Fibroblast of lung (primary cell): ENCODE data around the gene NRARP. TPM values are rescaled to one million over a fixed set of nuclear protein-coding genes. Genes with fewer than 3 reads are reported as not detected.

Experiments
- DNase-seq, 2 donors: peaks; one replicate each; pipeline versions ENCODE4 v3.0.0 to v3.0.0-alpha.2; 2010; ENCODE audit warnings: low read depth in 2 of 2
- H2AFZ ChIP-seq: 2 replicates; pipeline ENCODE4 v1.5.1; 2012; ENCODE audit warnings: low read length, control low read depth, inconsistent platforms
- H3K27ac ChIP-seq: 2 replicates; pipeline ENCODE4 v1.5.1; 2011; ENCODE audit warnings: low read length, control low read depth; ENCODE audit not compliant: insufficient read depth
- H3K27me3 ChIP-seq: 2 replicates; pipeline ENCODE4 v1.5.1; 2011; ENCODE audit warnings: mild to moderate bottlenecking, low read length; ENCODE audit not compliant: control insufficient read depth, insufficient read depth
- H3K36me3 ChIP-seq: 2 replicates; pipeline ENCODE4 v1.5.1; 2011; ENCODE audit warnings: low read length; ENCODE audit not compliant: control insufficient read depth, insufficient read depth
- H3K4me1 ChIP-seq: 2 replicates; pipeline ENCODE4 v1.5.1; 2011; ENCODE audit warnings: low read length; ENCODE audit not compliant: control insufficient read depth, insufficient read depth; ENCODE audit errors: extremely low read depth
- H3K4me2 ChIP-seq: 2 replicates; pipeline ENCODE4 v1.5.1; 2011; ENCODE audit warnings: low read length, control low read depth; ENCODE audit not compliant: insufficient read depth; ENCODE audit errors: extremely low read depth
- H3K4me3 ChIP-seq, 4 experiments: fragments of 200-600 bp in 1 of 4; sonication (generic) in 1 of 4; replicated peaks in 1 of 4; 2 replicates each; pipeline ENCODE4 v1.5.1; 2011 to 2016; ENCODE audit warnings: low read length in 4 of 4, low read depth in 3 of 4, mild to moderate bottlenecking in 3 of 4, control low read depth in 2 of 4, inconsistent platforms in 1 of 4, mixed read lengths in 1 of 4; ENCODE audit not compliant: insufficient read depth in 1 of 4; ENCODE audit errors: control extremely low read depth in 1 of 4
- H3K79me2 ChIP-seq: 2 replicates; pipeline ENCODE4 v1.5.1; 2012; ENCODE audit warnings: mild to moderate bottlenecking, low read length, inconsistent platforms; ENCODE audit not compliant: control insufficient read depth, insufficient read depth
- H3K9ac ChIP-seq: 2 replicates; pipeline ENCODE4 v1.5.1; 2011; ENCODE audit warnings: mild to moderate bottlenecking, low read length, control low read depth; ENCODE audit not compliant: insufficient read depth
- H3K9me3 ChIP-seq: 2 replicates; pipeline ENCODE4 v1.5.1; 2012; ENCODE audit warnings: low read depth, low read length; ENCODE audit not compliant: control insufficient read depth, insufficient read depth
- H4K20me1 ChIP-seq: 2 replicates; pipeline ENCODE4 v1.5.1; 2011; ENCODE audit warnings: low read length; ENCODE audit not compliant: control insufficient read depth, insufficient read depth; ENCODE audit errors: extremely low read depth
- CTCF ChIP-seq, 2 donors: IDR thresholded peaks in 1 of 2; conservative IDR thresholded peaks in 1 of 2; 1 replicate in 1 of 2; 2 replicates in 1 of 2; pipeline ENCODE4 v1.5.1; 2011 to 2012; ENCODE audit warnings: low read length in 2 of 2, control low read depth in 1 of 2, inconsistent platforms in 1 of 2, low read depth in 1 of 2, mild to moderate bottlenecking in 1 of 2
- EZH2 ChIP-seq: IDR thresholded peaks from 2 replicates; pipeline ENCODE4 v1.5.1; 2012; ENCODE audit warnings: low read length, control low read depth, mild to moderate bottlenecking; ENCODE audit errors: missing control alignments
- polyA plus RNA-seq, 2 donors: library from polyadenylated mRNA; depleted of rRNA in 1 of 2; stranded (reverse) in 1 of 2; unstranded in 1 of 2; fragments of >200 nt; gene quantifications; 2 replicates each; pipeline ENCODE4 v1.2.1, GENCODE V29; 2011 to 2012; ENCODE audit warnings: missing spikeins in 1 of 2
- total RNA-seq: library from RNA; depleted of rRNA; stranded (reverse); fragments of >200 nt; gene quantifications from 2 replicates; pipeline ENCODE4 v1.2.1, GENCODE V29; 2014

Gene NRARP
- total and polyA plus RNA-seq, 2 donors (not counting 1 experiment from before 2014, with no cell fraction given) = 0.07 TPM; not detected in 1

GRCh38 chr9:137276473-137277328 is 25.4 kb downstream of the NRARP start:
- peaks cover 28% of the 10 kb centered on the region for H3K36me3 ChIP-seq
- H3K4me3 ChIP-seq = peak overlapping the region; percentile 67 to 86 (median 73)
- DNase-seq = peak; percentile 45 to 77
- H3K27me3 ChIP-seq = no peaks in the 10 kb centered on the region
- peak overlapping the region; percentile 81 for H3K4me2 ChIP-seq
- peaks cover 10% of the 10 kb centered on the region for H3K4me1 ChIP-seq
- H3K27ac ChIP-seq = peak overlapping the region; percentile 82
- peak overlapping the region; percentile 29 for H3K9ac ChIP-seq
- H4K20me1 ChIP-seq = no peaks in the 10 kb centered on the region
- no peak overlapping the region for H2AFZ ChIP-seq
- H3K79me2 ChIP-seq = peaks cover 24% of the 10 kb centered on the region
- H3K9me3 ChIP-seq = no peaks in the 10 kb centered on the region
- TF ChIP-seq EZH2 (no peak), CTCF (conservative IDR thresholded peaks at IDR 0.05 in 1 of 2, IDR thresholded peaks at IDR 0.05 in 1 of 2; ENCODE audit: low read depth in 1 of 2, low read length in 2 of 2) (no peak)

GRCh38 chr9:137275588-137276472 is 26.2 kb downstream of the NRARP start:
- Histone ChIP-seq H3K4me3 (no peak overlapping the region), H3K9me3 (no peaks in the 10 kb centered on the region), H3K9ac (no peak overlapping the region), H2AFZ (no peak overlapping the region), H3K27me3 (no peaks in the 10 kb centered on the region), H4K20me1 (no peaks in the 10 kb centered on the region), H3K4me2 (no peak overlapping the region), H3K4me1 (peaks cover 10% of the 10 kb centered on the region), H3K79me2 (peaks cover 24% of the 10 kb centered on the region), H3K36me3 (peaks cover 34% of the 10 kb centered on the region), H3K27ac (no peak overlapping the region)
- TF ChIP-seq EZH2 (no peak), CTCF (conservative IDR thresholded peaks at IDR 0.05 in 1 of 2, IDR thresholded peaks at IDR 0.05 in 1 of 2; ENCODE audit: low read depth in 1 of 2, low read length in 2 of 2) (no peak)
- DNase-seq = no peak

GRCh38 chr9:137275203-137275587 is 26.9 kb downstream of the NRARP start:
- H3K4me1 ChIP-seq = peaks cover 10% of the 10 kb centered on the region
- no peak overlapping the region for H3K4me2 ChIP-seq
- H3K27ac ChIP-seq = no peak overlapping the region
- H3K79me2 ChIP-seq = peaks cover 19% of the 10 kb centered on the region
- no peaks in the 10 kb centered on the region for H3K27me3 ChIP-seq
- H2AFZ ChIP-seq = no peak overlapping the region
- TF ChIP-seq EZH2 (no peak), CTCF (conservative IDR thresholded peaks at IDR 0.05 in 1 of 2, IDR thresholded peaks at IDR 0.05 in 1 of 2; ENCODE audit: low read depth in 1 of 2, low read length in 2 of 2) (no peak)
- H3K4me3 ChIP-seq = no peak overlapping the region
- H3K36me3 ChIP-seq = peaks cover 34% of the 10 kb centered on the region
- no peak overlapping the region for H3K9ac ChIP-seq
- H3K9me3 ChIP-seq = no peaks in the 10 kb centered on the region
- no peaks in the 10 kb centered on the region for H4K20me1 ChIP-seq
- no peak for DNase-seq
